HEK293T (cell line): Measurements from ENCODE around the gene ZSCAN20.

Experiments used
- ARNT ChIP-seq: fragments of 450-650 bp; IDR thresholded peaks from 2 replicates; pipeline ENCODE4 v1.6.1; 2017; ENCODE audit warnings: mild to moderate bottlenecking
- FOXK2 ChIP-seq: fragments of 450-650 bp; IDR thresholded peaks from 2 replicates; pipeline ENCODE4 v1.6.1; 2016; ENCODE audit warnings: mild to moderate bottlenecking
- SP1 ChIP-seq: fragments of 450-650 bp; IDR thresholded peaks from 2 replicates; pipeline ENCODE4 v1.6.1; 2017
- ZNF384 ChIP-seq: fragments of 450-650 bp; IDR thresholded peaks from 2 replicates; pipeline ENCODE4 v1.6.1; 2016
- TF ChIP-seq, protein P1 (sequence below): fragments of 450-650 bp; IDR thresholded peaks from 2 replicates; pipeline ENCODE4 v1.6.1; 2016

- TF ChIP-seq, protein P1, sequence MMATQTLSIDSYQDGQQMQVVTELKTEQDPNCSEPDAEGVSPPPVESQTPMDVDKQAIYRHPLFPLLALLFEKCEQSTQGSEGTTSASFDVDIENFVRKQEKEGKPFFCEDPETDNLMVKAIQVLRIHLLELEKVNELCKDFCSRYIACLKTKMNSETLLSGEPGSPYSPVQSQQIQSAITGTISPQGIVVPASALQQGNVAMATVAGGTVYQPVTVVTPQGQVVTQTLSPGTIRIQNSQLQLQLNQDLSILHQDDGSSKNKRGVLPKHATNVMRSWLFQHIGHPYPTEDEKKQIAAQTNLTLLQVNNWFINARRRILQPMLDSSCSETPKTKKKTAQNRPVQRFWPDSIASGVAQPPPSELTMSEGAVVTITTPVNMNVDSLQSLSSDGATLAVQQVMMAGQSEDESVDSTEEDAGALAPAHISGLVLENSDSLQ = no peak
- TF ChIP-seq ARNT = no peak
- no peak for TF ChIP-seq ZNF384
- TF ChIP-seq FOXK2 = no peak
- no peak for TF ChIP-seq SP1
Measured at GRCh38 chr1:33466159-33466558, 6.3 kb upstream of the ZSCAN20 start.
